Measurements from ENCODE around the gene THY1.
A peak's percentile ranks its signal among the peaks of the same experiment; 100 is the strongest.
"Not testable (repeated sequence)": the region's sequence is repeated elsewhere in the genome, so short reads cannot be mapped to it uniquely, and the experiment has no call there.

The THY1 gene

DNA sequence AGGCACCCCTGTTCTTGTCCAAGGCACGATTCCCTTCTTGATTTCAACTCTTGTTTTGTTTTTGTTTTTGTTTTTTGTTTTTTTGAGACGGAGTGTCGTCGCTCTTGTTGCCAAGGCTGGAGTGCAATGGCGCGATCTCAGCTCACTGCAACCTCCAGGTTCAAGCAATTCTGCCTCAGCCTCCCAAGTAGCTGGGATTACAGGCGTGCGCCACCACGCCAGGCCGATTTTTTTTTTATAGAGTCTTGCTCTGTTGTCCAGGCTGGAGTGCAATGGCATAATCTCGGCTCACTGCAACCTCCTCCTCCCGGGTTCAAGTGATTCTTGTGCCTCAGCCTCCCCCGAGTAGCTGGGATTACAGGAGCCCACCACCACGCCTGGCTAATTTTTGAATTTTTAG is 40.5 kb downstream of the THY1 start:
- DNase-seq (ENCODE audit: low read depth in 2 of 2, low spot score in 1 of 2) = not testable (repeated sequence)

GRCh38 chr11:119382101-119382500 is 40.9 kb downstream of the THY1 start:
- no peak for DNase-seq (ENCODE audit: low read depth in 2 of 2, low spot score in 1 of 2)

GRCh38 chr11:119381181-119381988 is 41.6 kb downstream of the THY1 start, which contains the start of gene USP2:
Gene USP2 (minus strand): TSS chr11:119381690. CDS start chr11:119373480, 8,210 bp downstream.
- peak; percentile 93 to 94 for DNase-seq (ENCODE audit: low read depth in 2 of 2, low spot score in 1 of 2)

DNA sequence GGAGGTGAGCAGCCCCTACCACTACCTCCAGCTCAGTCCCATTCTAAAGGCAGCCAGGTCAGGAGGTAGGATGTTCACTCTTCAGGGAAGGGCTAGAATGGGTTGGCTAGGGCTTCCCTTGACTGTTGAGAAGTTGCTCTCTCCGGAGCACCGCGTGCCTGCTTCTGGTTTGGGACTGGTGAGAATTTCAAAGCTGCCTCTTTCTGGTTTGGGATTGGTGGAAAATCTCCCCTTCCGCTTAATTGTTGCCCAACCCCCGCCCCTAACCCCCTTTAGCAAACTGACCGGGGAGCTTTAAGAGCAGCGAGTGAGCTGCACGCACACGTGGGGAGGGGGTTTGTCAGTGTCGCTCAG is 42.2 kb downstream of the THY1 start:
- no peak for DNase-seq (ENCODE audit: low read depth in 2 of 2, low spot score in 1 of 2)

- DNase-seq (ENCODE audit: low read depth in 2 of 2, low spot score in 1 of 2) = no peak
Observed at GRCh38 chr11:119380160-119380826, 42.7 kb downstream of the THY1 start.

- no peak for DNase-seq (ENCODE audit: low read depth in 2 of 2, low spot score in 1 of 2)
Observed at GRCh38 chr11:119378851-119379465, 44.0 kb downstream of the THY1 start.

DNA sequence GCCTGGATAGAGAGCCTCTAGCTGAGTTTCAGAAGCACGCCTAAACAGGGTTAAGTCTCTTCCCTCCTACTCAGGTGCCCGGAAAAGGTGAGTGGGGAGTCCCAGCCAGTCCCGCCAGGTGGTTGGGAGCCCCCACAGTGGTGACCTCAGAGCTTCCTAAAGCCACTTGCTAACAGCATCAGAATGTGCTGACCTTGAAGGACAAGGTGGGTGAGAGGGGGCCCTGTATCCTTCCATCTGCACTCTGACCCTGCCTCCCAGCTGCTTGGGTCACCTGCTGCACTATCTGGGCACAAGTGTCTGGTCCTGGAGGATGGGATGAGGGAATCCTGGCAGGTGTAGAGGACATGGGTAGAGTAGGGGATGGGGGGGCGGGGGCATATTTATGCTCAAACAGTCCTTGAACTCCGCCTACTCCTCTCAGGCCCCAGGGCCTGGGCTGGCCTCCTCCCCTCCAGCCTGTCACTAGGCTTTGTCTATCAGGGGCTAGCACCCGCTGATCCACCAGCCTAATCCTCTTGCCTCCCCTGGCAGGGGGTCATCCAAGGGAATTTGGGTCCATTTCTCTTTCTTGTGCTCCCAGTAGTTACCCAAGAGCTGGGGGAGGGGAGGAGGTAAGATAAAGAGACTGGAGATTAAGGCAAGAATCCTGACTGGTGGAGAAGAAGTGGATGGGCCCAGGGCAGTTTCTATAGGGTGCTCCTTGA is 44.9 kb downstream of the THY1 start:
- no peak for DNase-seq (ENCODE audit: low read depth in 2 of 2, low spot score in 1 of 2)

DNA sequence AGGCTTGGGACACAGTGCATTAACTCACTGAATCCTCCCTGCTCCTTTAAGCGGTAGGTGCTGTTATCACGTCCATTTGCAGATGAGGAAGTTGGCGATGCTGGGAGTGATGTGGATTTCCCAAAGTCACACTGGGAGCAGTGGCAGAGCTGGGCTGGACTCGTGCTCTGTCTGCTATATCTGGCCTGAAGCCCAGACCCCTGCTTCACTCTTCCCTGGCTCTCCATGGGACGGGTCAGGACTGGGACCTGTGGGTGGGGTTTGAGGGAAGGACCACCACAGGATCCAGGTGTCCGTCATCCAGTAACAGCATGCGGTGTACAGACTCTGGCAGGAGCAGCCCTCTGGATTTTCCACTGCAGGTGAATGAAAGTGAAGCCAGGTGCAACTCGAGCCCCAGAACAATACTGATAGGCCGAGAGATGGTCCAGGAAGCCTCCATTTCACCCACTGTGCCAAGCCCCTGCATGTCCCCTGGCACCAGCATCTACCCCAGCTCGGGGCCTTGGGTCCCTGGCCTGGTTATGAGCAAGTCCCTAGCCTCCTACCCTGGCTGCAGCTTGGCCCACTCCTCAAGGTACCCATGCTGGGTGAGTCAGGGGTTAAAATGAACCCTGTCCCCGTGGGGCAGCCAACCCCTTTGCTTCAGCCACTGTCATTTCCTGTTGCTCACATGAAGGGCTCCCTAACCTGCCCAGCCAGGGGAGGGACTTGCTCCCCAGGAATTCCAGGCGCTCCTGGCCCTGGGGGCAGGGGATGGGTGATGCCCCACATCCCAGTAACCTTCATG is 45.7 kb downstream of the THY1 start:
- no peak for DNase-seq (ENCODE audit: low read depth in 2 of 2, low spot score in 1 of 2)

DNA sequence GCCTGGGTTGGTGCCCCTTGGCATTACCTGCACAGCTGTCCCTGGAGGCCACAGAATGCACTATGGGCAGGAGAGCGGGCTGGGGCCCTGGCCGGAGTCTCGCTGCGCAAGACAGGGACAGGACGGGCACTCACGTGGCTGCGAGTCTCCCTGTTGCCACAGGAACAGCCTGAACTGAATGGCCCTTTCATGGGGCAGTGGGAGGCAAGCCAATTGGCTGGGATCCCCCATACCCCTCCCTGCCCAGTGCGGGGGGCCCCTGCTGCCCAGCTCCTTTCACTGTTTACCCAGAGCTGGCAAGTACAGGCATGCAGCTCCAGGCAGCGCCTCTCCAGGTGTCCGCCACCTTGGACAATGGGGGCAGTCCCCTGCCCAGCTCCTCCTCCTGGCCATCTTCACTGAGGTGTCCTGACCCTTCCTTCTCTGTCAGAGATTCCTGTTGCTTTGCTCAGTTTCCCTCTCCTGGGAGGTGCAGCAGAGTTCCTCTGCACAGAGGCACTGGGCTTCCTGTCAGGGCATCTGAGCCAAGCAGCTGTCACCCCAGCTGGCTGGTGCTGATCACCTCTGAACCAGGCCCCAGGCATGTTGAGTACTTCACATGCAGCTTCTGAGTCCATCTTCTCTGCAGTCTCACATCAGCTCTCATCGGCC is 46.6 kb downstream of the THY1 start:
- DNase-seq (ENCODE audit: low read depth in 2 of 2, low spot score in 1 of 2) = no peak

- DNase-seq (ENCODE audit: low read depth in 2 of 2, low spot score in 1 of 2) = no peak
Observed at GRCh38 chr11:119375337-119376196, 47.4 kb downstream of the THY1 start.

GRCh38 chr11:119374632-119375336 is 48.2 kb downstream of the THY1 start:
- DNase-seq (ENCODE audit: low read depth in 2 of 2, low spot score in 1 of 2) = no peak

- no peak for DNase-seq (ENCODE audit: low read depth in 2 of 2, low spot score in 1 of 2)
Observed at GRCh38 chr11:119373921-119374631, 48.9 kb downstream of the THY1 start.

GRCh38 chr11:119373059-119373920 is 49.7 kb downstream of the THY1 start:
- no peak for DNase-seq (ENCODE audit: low read depth in 2 of 2, low spot score in 1 of 2)

GRCh38 chr11:119372260-119373058 is 50.5 kb downstream of the THY1 start:
- DNase-seq (ENCODE audit: low read depth in 2 of 2, low spot score in 1 of 2) = no peak

DNA sequence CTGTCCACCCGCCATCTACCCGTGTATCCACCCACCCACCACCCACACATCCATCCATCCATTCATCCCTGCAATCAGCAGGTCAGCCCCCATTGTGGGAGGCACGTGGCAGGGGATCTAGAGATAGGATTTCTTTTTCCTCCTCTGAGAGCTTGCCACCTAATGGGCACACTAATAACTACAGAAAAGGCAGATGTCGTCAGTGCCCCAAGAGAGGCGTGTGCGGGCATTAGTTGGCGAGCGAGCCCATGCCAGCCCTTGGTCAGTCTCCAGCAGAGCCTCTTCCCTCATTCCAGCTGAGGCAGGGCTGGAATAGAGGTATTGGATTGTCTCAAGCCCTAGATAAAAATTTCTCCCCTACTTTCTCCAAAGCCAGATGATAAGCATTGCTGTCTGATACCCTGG is 51.2 kb downstream of the THY1 start:
- no peak for DNase-seq (ENCODE audit: low read depth in 2 of 2, low spot score in 1 of 2)

GRCh38 chr11:119371067-119371601 is 51.8 kb downstream of the THY1 start:
- DNase-seq (ENCODE audit: low read depth in 2 of 2, low spot score in 1 of 2) = no peak
